Measurements from ENCODE around the gene NPS.

The NPS gene

DNA sequence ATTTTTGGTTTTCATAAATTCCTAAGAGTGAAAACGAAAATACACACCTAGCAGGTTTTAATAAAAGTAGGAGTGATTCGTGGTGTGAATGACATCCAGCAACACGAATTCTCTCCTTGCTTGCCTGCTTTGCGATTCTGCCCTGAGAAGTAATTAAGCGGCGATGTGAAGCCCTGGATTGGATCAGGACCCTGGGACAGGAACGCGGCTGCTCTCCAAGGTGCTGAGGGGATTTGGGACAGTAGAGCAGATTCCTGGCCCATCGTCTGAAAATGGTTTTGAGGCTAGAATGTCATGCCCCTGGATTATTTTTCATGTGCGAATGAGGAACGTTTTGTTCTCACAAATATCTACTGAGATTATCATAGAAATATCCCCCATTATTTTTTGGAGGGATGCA, 7.8 kb downstream of the NPS start:
- H3K4me3 ChIP-seq (ENCODE audit: low read depth, low read length) = no peak overlapping the region
- TF ChIP-seq, protein P1, sequence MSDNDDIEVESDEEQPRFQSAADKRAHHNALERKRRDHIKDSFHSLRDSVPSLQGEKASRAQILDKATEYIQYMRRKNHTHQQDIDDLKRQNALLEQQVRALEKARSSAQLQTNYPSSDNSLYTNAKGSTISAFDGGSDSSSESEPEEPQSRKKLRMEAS (IDR thresholded peaks at IDR 0.05; ENCODE audit: low read depth, low read length) = no peak
- TF ChIP-seq MYC (IDR thresholded peaks at IDR 0.05; ENCODE audit: low read depth, low read length) (no peak), POLR2A (IDR thresholded peaks at IDR 0.05; ENCODE audit: extremely low read depth, insufficient read length) (no peak)
- TF ChIP-seq, protein P2, sequence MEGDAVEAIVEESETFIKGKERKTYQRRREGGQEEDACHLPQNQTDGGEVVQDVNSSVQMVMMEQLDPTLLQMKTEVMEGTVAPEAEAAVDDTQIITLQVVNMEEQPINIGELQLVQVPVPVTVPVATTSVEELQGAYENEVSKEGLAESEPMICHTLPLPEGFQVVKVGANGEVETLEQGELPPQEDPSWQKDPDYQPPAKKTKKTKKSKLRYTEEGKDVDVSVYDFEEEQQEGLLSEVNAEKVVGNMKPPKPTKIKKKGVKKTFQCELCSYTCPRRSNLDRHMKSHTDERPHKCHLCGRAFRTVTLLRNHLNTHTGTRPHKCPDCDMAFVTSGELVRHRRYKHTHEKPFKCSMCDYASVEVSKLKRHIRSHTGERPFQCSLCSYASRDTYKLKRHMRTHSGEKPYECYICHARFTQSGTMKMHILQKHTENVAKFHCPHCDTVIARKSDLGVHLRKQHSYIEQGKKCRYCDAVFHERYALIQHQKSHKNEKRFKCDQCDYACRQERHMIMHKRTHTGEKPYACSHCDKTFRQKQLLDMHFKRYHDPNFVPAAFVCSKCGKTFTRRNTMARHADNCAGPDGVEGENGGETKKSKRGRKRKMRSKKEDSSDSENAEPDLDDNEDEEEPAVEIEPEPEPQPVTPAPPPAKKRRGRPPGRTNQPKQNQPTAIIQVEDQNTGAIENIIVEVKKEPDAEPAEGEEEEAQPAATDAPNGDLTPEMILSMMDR (IDR thresholded peaks at IDR 0.05; ENCODE audit: low read depth, low read length) = no peak
- DNase-seq (ENCODE audit: low read depth) = peak; percentile 9

DNA sequence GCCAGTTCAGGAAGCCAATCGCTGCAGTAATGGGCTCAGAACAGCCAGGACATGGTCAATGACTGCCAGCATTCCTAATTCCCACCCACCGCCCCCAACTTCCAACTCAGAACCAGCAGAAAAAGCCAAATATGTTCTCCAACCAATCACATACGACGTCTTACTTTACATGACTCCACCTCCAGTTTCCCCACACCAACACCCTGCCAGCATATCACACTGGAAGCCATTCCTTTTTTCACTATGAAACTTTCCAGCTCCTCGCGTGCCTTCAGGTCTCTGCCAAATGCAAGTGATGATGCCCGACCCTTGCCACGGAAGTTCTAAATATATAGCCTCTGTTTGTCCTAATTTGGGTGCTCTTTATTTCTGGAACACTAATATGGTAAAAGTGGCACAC, 12.5 kb downstream of the NPS start:
- TF ChIP-seq MYC (IDR thresholded peaks at IDR 0.05; ENCODE audit: low read depth, low read length) = no peak
- TF ChIP-seq POLR2A (IDR thresholded peaks at IDR 0.05; ENCODE audit: extremely low read depth, insufficient read length) = no peak
- TF ChIP-seq, protein P1 (IDR thresholded peaks at IDR 0.05; ENCODE audit: low read depth, low read length) = no peak
- TF ChIP-seq, protein P2 (IDR thresholded peaks at IDR 0.05; ENCODE audit: low read depth, low read length) = no peak
- no peak overlapping the region for H3K4me3 ChIP-seq (ENCODE audit: low read depth, low read length)
- no peak for DNase-seq (ENCODE audit: low read depth)

DNA sequence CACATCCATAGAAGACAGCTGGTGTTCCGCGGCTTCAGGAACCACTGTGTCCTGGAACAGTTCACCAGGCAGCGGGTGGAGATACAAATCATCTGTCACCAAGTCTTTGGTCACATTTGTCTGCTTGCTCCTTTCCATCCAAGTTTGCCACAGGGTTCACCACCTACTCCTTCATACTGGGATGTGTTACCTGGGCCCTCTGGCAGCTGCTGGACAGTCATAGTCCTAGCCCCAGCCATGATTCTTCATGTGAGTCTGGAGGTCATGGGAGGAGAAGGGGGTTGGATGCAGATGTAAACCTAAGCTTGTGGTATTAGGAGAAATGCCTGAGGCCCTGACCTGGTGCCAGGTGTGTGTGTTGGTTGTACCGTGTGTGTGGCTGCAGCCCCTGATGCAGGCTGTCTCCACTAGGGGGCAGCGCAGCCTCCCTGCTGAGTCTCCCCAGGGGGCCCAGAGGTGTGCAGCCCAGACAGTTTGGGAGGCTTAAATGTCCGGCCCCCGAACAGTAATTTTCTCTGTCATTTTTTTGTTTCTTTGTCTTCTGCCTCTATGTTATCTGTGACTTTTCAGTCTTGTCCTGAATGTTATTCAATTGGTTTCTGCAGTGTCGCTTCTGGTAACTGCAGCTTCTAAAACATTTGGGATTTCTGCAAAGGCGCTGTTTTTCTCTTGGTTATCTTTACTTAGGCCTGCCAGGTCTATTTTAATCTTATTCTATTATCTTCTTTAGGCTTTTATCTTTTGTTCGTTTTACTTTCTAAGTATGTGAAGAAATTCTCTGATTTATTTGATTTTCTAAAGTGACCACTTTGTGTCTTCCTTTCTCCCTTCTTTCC, 14.8 kb downstream of the NPS start:
- no peak overlapping the region for H3K4me3 ChIP-seq (ENCODE audit: low read depth, low read length)
- DNase-seq (ENCODE audit: low read depth) = peak; percentile 32
- TF ChIP-seq, protein P2 (IDR thresholded peaks at IDR 0.05; ENCODE audit: low read depth, low read length) = peak; percentile 89
- TF ChIP-seq, protein P1 (IDR thresholded peaks at IDR 0.05; ENCODE audit: low read depth, low read length) = no peak
- TF ChIP-seq POLR2A (IDR thresholded peaks at IDR 0.05; ENCODE audit: extremely low read depth, insufficient read length) = no peak

DNA sequence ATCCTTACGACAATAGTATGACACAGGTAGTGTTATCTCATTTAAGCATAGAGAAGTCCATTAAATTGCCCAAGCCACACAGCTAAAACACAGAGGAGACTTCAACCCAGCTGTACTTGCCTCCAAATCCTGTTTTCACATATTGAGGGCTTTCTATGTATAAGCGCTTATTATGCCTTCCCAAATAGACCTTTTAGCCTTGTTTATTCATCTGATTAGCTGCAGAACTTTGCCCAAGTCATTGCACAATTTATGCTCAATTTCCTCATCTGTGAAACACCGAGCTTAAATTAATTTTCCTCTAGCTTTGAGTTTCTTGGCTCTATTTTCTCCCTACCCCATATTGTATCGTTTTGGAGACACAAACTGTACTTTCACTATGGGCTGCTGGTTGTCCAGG, 15.5 kb downstream of the NPS start:
- DNase-seq (ENCODE audit: low read depth) = no peak
- no peak overlapping the region for H3K4me3 ChIP-seq (ENCODE audit: low read depth, low read length)
- TF ChIP-seq POLR2A (IDR thresholded peaks at IDR 0.05; ENCODE audit: extremely low read depth, insufficient read length) (no peak), MYC (IDR thresholded peaks at IDR 0.05; ENCODE audit: low read depth, low read length) (no peak)
- TF ChIP-seq, protein P2 (IDR thresholded peaks at IDR 0.05; ENCODE audit: low read depth, low read length) = no peak
- TF ChIP-seq, protein P1 (IDR thresholded peaks at IDR 0.05; ENCODE audit: low read depth, low read length) = no peak

DNA sequence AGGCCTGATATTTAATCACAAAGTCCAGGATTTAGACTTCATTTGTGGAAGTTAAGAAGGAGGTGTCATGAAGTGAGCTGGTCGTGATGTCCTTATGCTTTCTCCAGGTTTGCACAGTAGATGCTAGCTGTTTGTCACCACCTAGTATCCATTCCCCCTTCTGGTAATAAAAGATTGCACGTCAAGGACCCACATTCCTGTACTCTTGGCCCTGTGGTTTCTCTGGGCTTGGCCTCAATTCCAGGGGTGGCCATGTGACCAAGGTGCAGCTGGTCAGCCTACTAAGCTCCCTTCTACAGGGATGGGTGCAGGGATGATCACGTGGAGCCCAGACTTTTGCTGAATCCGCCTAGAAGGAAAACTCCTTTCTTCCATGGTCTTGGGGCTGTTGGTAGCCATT, 16.5 kb downstream of the NPS start:
- H3K4me3 ChIP-seq (ENCODE audit: low read depth, low read length) = no peak overlapping the region
- TF ChIP-seq, protein P2 (IDR thresholded peaks at IDR 0.05; ENCODE audit: low read depth, low read length) = no peak
- no peak for TF ChIP-seq MYC (IDR thresholded peaks at IDR 0.05; ENCODE audit: low read depth, low read length)
- TF ChIP-seq, protein P1 (IDR thresholded peaks at IDR 0.05; ENCODE audit: low read depth, low read length) = no peak
- TF ChIP-seq POLR2A (IDR thresholded peaks at IDR 0.05; ENCODE audit: extremely low read depth, insufficient read length) = no peak
- no peak for DNase-seq (ENCODE audit: low read depth)
